Erythroblast (primary cell): ENCODE data around the gene YWHAH.

Experiments
- GATA1 ChIP-seq: IDR thresholded peaks from 2 replicates; pipeline ENCODE4 v1.6.1; 2011; ENCODE audit warnings: low read depth, mild to moderate bottlenecking, control low read depth, low read length, moderate library complexity
- POLR2A ChIP-seq: IDR thresholded peaks from 2 replicates; pipeline ENCODE4 v1.6.1; 2011; ENCODE audit warnings: mild to moderate bottlenecking, low read length

DNA sequence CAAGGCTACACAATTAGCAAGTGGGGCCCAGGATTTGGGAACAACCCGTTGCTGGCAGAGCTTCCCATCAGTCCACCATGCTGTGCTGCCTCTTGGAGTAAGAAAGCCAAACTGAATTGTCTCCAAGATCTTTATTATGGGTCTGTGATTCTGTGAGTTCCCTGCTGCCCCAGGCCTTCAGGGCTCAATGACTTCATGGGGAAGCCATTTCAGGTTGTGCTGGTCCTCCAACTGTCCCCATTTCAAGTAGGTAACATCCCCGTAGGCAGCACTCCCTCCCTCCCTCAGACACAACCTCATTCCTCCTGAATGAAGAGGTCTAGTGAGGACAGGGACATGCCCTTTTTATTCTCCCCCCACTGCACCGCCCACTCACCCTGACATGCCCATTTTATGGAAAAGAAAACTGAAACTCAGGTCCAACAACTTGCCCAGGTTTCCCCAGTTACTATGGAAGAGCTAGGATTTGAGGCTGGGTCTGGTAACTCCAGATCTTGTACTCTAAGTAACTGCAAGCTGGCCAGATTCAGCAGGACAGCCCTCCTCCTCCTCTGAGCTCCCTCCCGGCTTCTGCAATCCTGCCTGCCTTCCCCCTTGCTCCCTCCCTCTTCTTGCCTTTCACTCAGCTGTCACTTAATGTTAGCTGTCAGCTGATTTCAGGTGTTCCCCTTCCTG lies 8.2 kb upstream of the YWHAH start:
- no peak for TF ChIP-seq POLR2A
- no peak for TF ChIP-seq GATA1
